ENCODE data around the gene TFR2. TPM values are rescaled to one million over a fixed set of nuclear protein-coding genes. Genes with fewer than 3 reads are reported as not detected.

TFR2 gene
- total and polyA plus RNA-seq, 9 of the 15 experiments (the other 6 are each of a cell fraction or from before 2014, with no cell fraction given), result 3.8 to 123 (median 51.1) TPM

DNA sequence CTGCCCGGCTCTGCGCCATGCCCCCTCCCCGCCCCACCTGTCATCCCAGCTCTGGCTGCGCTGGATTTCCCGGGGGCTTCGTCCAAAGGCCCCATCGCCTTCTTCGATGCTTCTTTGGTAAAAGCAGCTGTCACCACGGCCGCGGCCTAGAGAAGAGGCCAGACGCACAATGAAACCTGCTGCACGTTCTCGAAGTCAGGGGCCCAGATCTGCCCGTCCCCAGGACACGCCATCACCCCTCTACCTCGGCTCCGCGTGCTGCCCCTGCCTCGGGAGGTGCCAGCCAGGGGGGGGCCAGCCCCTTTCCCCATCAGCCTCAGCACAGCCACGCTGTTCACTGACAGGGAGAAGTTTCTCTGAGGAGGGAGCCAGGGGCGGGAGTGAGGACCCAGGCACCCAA is 45.9 kb upstream of the TFR2 start:
- Histone ChIP-seq H3K79me2 (ENCODE audit: control insufficient read depth, insufficient read depth, low read length) (peaks cover 42% of the 10 kb centered on the region), H4K20me1 (replicated peaks; ENCODE audit: control insufficient read depth, insufficient read depth, low read length) (peaks cover 24% of the 10 kb centered on the region), H3K9me1 (ENCODE audit: control insufficient read depth, insufficient read depth, low read length) (no peaks in the 10 kb centered on the region), H3K27ac (ENCODE audit: extremely low read depth, low read depth, low read length) (no peak overlapping the region), H2AFZ (ENCODE audit: low read depth, low read length) (no peak overlapping the region), H3K4me1 (replicated peaks in 1 of 2; ENCODE audit: control insufficient read depth in 2 of 2, insufficient read depth in 2 of 2, low read length in 2 of 2) (peaks cover 9 to 77% of the 10 kb centered on the region in 2 experiments), H3K9me3 (replicated peaks; ENCODE audit: control insufficient read depth, insufficient read depth, low read depth, low read length) (no peaks in the 10 kb centered on the region), H3K36me3 (ENCODE audit: control insufficient read depth, insufficient read depth, low read length) (peaks cover 88% of the 10 kb centered on the region; the same call in 2 of the 3 replicates), H3K9ac (ENCODE audit: insufficient read depth in 1 of 2, low read depth in 2 of 2, low read length in 2 of 2) (no peak overlapping the region), H3K27me3 (ENCODE audit: control insufficient read depth in 2 of 2, insufficient read depth in 2 of 2, low read length in 2 of 2) (no peaks in the 10 kb centered on the region), H3K4me3 (no peak overlapping the region), H3K4me2 (ENCODE audit: insufficient read depth, low read length) (no peak overlapping the region)
- in situ Hi-C loops (cut with MboI) (no loop called here), intact Hi-C loops (cut with micrococcal nuclease) (no loop called here)
- BruUV-seq (replicated peaks), result no TSS peak
- ChIA-PET CTCF (ENCODE audit: low intra/inter-chr PET ratio) (interaction anchor here (0.7 kb wide), 1 partner anchor 13 kb away, joined by 4 read pairs; no protein-coding TSS in a partner anchor), POLR2A (interaction anchor here (0.6 to 1.2 kb wide), 3 partner anchors 18 to 169 kb away, joined by 3 read pairs; partner anchors contain the start of gene FBXO24)
- TF ChIP-seq RBFOX2 (IDR thresholded peaks at IDR 0.05; ENCODE audit: low read depth, low read length) (peak; percentile 47; the same call in 1 of the 2 replicates), POLR2G (IDR thresholded peaks at IDR 0.05; ENCODE audit: low read depth, low read length) (peak; percentile 58; the same call in 1 of the 2 replicates), ZNF224 (CRISPR knock-in tag; IDR thresholded peaks at IDR 0.05) (no peak)
- TF ChIP-seq, protein P1, sequence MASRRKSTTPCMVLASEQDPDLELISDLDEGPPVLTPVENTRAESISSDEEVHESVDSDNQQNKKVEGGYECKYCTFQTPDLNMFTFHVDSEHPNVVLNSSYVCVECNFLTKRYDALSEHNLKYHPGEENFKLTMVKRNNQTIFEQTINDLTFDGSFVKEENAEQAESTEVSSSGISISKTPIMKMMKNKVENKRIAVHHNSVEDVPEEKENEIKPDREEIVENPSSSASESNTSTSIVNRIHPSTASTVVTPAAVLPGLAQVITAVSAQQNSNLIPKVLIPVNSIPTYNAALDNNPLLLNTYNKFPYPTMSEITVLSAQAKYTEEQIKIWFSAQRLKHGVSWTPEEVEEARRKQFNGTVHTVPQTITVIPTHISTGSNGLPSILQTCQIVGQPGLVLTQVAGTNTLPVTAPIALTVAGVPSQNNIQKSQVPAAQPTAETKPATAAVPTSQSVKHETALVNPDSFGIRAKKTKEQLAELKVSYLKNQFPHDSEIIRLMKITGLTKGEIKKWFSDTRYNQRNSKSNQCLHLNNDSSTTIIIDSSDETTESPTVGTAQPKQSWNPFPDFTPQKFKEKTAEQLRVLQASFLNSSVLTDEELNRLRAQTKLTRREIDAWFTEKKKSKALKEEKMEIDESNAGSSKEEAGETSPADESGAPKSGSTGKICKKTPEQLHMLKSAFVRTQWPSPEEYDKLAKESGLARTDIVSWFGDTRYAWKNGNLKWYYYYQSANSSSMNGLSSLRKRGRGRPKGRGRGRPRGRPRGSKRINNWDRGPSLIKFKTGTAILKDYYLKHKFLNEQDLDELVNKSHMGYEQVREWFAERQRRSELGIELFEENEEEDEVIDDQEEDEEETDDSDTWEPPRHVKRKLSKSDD (conservative IDR thresholded peaks at IDR 0.05; ENCODE audit: low read length), result no peak
- ATAC-seq (no peak), FAIRE-seq (no peak), DNase-seq (ENCODE audit: extremely low read depth in 1 of 4, low spot score in 3 of 4) (no peak)
- WGBS (ENCODE audit: insufficient coverage, low coverage, missing lambda C conversion rate), result 86% methylated on average over 8 of the region's 22 CpGs

Data from K562 (cell line).